GM12865 (cell line): Measurements from ENCODE around the gene DNAJB8.

ENCODE experiments used
- DNase-seq: peaks from one replicate; pipeline ENCODE4 v3.0.0; 2010; ENCODE audit warnings: low read depth
- H3K4me3 ChIP-seq: 2 replicates; pipeline ENCODE4 v1.5.1; 2011; ENCODE audit warnings: mild to moderate bottlenecking, low read depth, low read length, control low read depth
- TF ChIP-seq, protein P1 (sequence below): IDR thresholded peaks from 2 replicates; pipeline ENCODE4 v1.5.1; 2011; ENCODE audit warnings: low read length, control low read depth, low read depth, inconsistent platforms; ENCODE audit not compliant: insufficient read depth; ENCODE audit errors: missing control alignments

The DNAJB8 gene

DNA sequence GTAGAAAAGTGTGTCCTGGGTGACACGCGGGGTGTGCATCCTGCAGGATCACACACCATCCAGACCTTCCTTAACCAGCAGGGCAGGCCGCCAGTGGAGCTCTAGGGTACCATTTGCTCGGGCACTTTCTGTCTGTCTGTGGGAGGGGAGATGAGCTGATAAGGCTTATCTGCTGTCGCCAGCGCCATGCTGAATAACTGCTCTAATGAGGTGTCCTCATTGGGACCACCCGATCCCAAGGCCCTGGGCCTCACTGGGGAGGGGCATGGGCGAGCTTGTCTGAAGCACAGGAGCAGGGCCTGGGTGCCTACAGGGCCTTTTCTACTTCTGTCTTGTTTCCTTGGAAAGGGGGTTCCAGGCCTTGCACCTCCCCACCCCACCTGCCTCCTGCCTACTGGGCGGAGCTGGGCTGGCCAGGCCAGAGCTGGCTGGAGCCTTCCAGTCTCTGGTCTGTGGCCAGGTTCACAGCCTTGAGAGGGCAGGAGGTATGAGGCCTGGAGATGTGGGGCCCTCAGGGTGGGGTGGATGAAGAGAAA, 28.8 kb upstream of the DNAJB8 start:
- TF ChIP-seq, protein P1, sequence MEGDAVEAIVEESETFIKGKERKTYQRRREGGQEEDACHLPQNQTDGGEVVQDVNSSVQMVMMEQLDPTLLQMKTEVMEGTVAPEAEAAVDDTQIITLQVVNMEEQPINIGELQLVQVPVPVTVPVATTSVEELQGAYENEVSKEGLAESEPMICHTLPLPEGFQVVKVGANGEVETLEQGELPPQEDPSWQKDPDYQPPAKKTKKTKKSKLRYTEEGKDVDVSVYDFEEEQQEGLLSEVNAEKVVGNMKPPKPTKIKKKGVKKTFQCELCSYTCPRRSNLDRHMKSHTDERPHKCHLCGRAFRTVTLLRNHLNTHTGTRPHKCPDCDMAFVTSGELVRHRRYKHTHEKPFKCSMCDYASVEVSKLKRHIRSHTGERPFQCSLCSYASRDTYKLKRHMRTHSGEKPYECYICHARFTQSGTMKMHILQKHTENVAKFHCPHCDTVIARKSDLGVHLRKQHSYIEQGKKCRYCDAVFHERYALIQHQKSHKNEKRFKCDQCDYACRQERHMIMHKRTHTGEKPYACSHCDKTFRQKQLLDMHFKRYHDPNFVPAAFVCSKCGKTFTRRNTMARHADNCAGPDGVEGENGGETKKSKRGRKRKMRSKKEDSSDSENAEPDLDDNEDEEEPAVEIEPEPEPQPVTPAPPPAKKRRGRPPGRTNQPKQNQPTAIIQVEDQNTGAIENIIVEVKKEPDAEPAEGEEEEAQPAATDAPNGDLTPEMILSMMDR, result no peak
- DNase-seq, result no peak
- no peak overlapping the region for H3K4me3 ChIP-seq

DNA sequence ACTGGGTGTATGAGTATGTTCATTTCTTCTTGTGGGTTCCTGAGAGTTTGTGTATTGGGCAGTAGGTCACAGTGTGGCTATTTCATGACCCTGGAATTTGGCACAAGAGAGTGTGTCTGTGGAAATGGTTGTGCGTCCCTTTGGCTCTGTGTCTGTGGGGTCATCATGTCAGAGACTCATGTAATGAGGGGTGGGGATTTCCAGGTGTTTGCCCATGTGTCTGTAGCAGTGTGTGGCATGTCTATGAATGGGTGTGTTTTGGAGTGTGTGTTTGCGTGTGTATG, 27.6 kb upstream of the DNAJB8 start:
- no peak overlapping the region for H3K4me3 ChIP-seq
- DNase-seq, result no peak
- TF ChIP-seq, protein P1, result no peak

DNA sequence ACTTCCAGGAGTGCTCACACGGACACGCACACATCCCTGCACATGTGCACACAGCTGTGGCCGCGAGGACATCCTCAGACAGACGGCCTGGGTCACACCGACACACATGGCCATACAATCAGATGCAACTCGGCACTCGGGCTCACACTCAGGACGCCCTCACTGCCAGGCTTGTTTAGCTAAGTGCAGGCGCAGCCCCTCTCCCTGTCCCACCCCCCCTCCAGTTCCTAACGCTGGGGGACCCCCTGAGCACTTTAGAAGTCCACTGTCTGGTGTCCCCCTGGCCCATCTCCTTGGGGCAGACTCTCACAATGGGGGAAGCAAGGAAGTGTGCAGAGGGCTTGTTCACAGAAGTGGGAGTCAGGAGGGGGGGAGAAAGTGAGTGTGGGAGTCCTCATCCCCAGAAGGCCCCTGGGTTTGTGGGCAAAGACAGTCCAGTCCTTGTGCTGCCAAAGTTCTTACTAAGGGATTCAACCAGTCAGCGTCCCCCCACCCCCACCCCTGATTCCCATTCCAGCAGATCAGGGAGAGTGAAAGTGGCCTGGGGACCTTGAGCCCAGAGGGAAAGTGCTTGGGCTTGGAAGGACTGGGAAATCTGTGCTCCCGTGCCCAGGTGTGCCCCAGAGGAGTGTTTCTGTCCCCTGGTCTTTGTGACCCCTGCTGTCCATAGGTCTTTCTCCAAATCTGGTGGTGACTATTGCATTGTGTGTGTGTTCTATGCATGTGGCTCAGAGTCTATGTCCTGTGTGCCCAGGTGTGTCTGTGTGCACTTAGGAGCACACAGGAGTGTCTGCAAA, 27.1 kb upstream of the DNAJB8 start:
- DNase-seq, result no peak
- no peak overlapping the region for H3K4me3 ChIP-seq

DNA sequence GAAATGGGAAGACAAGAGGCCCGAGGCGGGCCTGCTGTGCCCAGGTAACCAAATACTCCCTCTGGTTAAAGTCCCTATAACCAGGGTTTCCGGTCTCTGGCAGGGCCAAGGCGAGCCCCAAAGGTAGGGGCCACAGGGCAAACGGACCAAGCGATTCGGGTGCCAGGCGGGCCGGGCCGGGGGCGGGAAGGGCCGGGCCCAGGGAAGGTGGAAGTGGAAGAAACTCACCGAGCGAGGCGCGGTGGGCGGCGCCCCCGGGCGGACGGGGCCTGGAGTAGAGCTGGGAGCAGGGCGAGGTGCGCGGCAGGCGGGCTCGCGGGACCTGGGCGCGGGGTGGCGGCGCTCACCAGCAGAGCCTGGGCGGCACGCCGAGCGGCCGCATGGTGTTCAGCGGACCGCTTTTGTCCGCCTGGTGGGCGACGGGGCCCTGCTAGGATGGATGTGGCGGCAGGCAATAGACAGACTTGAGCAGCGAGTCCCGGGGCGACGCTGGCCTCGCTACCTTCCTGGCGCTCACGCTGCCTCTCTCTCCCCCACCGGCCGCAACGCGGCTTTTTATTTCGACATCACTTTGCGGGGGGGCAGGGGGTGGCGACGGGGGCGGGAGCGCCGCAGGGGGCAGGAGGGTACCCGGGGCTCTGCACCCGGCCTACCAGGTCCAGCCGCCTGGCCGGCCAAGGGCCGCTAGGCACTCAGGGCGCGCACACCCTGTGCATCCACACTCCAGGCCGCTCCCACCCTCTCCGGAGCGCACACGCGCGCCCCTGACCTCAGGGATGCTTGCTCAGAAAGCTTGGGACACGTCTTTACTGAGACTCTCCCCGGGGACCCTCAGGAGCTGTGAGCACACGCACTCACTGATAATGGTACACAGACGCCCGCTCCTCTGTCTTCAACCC, 26.2 kb upstream of the DNAJB8 start, which contains the start of gene GATA2:
GATA2 (minus strand) TSS at position 531 of the 899 bp plus-strand sequence. CDS start 6,170 bp downstream, outside the sequence.
- no peak for DNase-seq
- no peak within 1 kb of the TSS for H3K4me3 ChIP-seq
- TF ChIP-seq, protein P1, result no peak

More for the DNA sequence above, 27.1 kb upstream of the DNAJB8 start:
- TF ChIP-seq, protein P1, result no peak

DNA sequence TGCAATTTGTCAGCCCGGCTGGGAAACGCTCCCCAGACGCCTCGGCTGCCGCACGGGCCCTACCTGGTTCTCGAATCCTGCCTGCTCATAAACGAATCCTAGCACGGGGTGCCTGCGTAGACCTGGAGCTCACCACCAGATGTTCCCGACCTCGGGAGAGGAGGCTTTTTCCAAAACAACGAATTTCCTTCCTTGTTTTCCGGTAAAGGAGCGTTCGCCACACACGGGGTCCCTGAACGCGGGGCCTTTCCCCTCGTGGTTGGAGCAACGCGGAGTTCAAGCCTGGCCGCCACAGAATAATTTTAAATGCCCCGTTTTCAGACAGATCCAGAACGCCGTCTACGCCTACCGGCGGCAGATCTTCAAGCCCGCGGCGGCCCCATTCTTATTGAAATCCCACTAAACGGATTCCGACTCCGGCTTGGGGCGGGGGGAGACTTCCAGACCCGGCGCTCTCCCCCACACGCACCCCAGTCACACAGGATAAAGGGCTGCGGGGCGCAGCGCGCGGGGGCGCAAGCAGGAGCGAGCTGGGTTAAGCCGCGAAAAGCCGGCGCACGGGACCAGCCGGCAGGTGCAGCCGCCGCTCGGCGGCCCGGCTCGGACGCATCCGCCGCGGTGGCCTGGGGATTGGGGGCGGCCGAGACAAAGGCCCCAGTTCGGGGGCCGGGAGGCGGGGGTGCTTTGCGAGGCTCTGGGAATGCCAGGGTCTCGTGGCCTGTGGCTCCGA, 25.4 kb upstream of the DNAJB8 start:
- TF ChIP-seq, protein P1, result no peak
- no peak for DNase-seq
- no peak overlapping the region for H3K4me3 ChIP-seq

DNA sequence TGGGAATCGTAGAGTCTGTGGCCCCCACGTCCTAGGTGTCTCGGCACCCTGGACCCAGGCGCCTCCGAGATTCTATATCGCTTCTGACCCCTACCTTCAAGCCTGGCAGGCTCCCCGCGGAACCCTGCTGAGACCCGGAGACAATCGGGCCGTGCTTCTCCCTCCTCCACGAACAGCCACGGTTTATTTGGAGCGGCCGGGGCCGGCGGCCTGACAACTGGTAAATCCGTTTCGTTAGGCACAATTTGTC, 24.9 kb upstream of the DNAJB8 start:
- TF ChIP-seq, protein P1, result no peak
- DNase-seq, result no peak
- H3K4me3 ChIP-seq, result no peak overlapping the region
